ENCODE data around the gene GMPPA.

- no peak for TF ChIP-seq CTCF (IDR thresholded peaks at IDR 0.05; ENCODE audit: low read depth, low read length, missing input control)
- TF ChIP-seq REST (IDR thresholded peaks at IDR 0.05) = no peak
- TF ChIP-seq RAD21 (IDR thresholded peaks at IDR 0.05) = no peak
- TF ChIP-seq TAF1 (conservative IDR thresholded peaks at IDR 0.05) = no peak
- no peak for TF ChIP-seq MAX (IDR thresholded peaks at IDR 0.05)
- no peak for TF ChIP-seq ATF3 (IDR thresholded peaks at IDR 0.05)
- TF ChIP-seq GABPA (IDR thresholded peaks at IDR 0.05 in 1 of 2, conservative IDR thresholded peaks at IDR 0.05 in 1 of 2) = no peak
- TF ChIP-seq YY1 (IDR thresholded peaks at IDR 0.05) = no peak
- no peak for TF ChIP-seq SP1 (IDR thresholded peaks at IDR 0.05)
Observed at GRCh38 chr2:219482674-219483405, 15.9 kb upstream of the GMPPA start.

Measured in liver (tissue), 3 donors.